Heart right ventricle (tissue), 16 donors: ENCODE data around the gene LOXL4. TPM values are rescaled to one million over a fixed set of nuclear protein-coding genes. Genes with fewer than 3 reads are reported as not detected.

Experiments
- ATAC-seq, 8 donors: fragments of 200-7000 bp; cut with Tn5 transposase; one replicate each; pipeline ENCODE4 v1.9.1; 2020; ENCODE audit warnings: mild to moderate bottlenecking in 8 of 8, moderate library complexity in 8 of 8, moderate number of reproducible peaks in 1 of 8
- DNase-seq, 2 donors: peaks; one replicate each; pipeline ENCODE4 v3.0.0-alpha.2; 2020
- H3K27ac ChIP-seq, 10 donors: fragments of 200-600 bp; sonication (generic) in 2 of 10; one replicate each; pipeline versions ENCODE4 v1.5.0 to v1.8.0; 2020 to 2022; ENCODE audit warnings: mild to moderate bottlenecking in 3 of 10
- H3K27me3 ChIP-seq, 7 donors: fragments of 200-600 bp; one replicate each; pipeline ENCODE4 v1.8.0; 2021 to 2022; ENCODE audit warnings: mild to moderate bottlenecking in 2 of 7
- H3K36me3 ChIP-seq, 9 donors: fragments of 200-600 bp; sonication (generic) in 1 of 9; one replicate each; pipeline versions ENCODE4 v1.5.0 to v1.8.0; 2020 to 2022; ENCODE audit warnings: mild to moderate bottlenecking in 2 of 9
- H3K4me1 ChIP-seq, 9 donors: fragments of 200-600 bp; sonication (generic) in 1 of 9; one replicate each; pipeline versions ENCODE4 v1.5.0 to v1.8.0; 2020 to 2022; ENCODE audit warnings: mild to moderate bottlenecking in 4 of 9
- H3K4me3 ChIP-seq, 10 donors: fragments of 200-600 bp; sonication (generic) in 2 of 10; one replicate each; pipeline versions ENCODE4 v1.5.0 to v1.8.0; 2020 to 2022; ENCODE audit warnings: mild to moderate bottlenecking in 7 of 10, moderate library complexity in 2 of 10
- H3K9me3 ChIP-seq, 11 donors: fragments of 200-600 bp in 10 of 11; sonication (generic) in 2 of 11; one replicate each; pipeline versions ENCODE4 v1.5.0 to v1.8.0; 2013 to 2022; ENCODE audit warnings: mild to moderate bottlenecking in 2 of 11, control low read depth in 1 of 11, moderate library complexity in 1 of 11
- CTCF ChIP-seq, 9 donors: fragments of 200-600 bp; sonication (generic) in 2 of 9; IDR thresholded peaks; one replicate each; pipeline versions ENCODE4 v1.5.0 to v1.8.0; 2021 to 2022; ENCODE audit warnings: antibody characterized with exemption in 9 of 9, mild to moderate bottlenecking in 5 of 9, moderate library complexity in 1 of 9
- WGBS, 2 donors: extraction: QIAGEN DNeasy Blood & Tissue Kit; methylation state at CpG; one replicate each; pipeline ENCODE4 v1.1.7; 2013; ENCODE audit warnings: inconsistent platforms in 1 of 2; 5-methylcytosine and 5-hydroxymethylcytosine counted together
- intact Hi-C, 10 donors: fragments of 100-400 bp; cut with DNase I; formaldehyde crosslinking; loops; one replicate each; pipeline versions ENCODE4 v1.11.1 to v1.14.2; 2022
- polyA plus RNA-seq, 2 donors: library from polyadenylated mRNA; stranded (reverse); fragments of 200-250 nt; gene quantifications; one replicate each; pipeline ENCODE4 v1.2.3, GENCODE V29; 2013
- total RNA-seq, 10 donors: library from RNA; stranded (reverse); fragmentation: NEBNext Ultra II Directional in 3 of 10; extraction: Animal tissue kit (Norgen Biotek cat#: 25700) in 3 of 10; gene quantifications; one replicate each; pipeline versions ENCODE4 v1.2.1 to v1.2.4, GENCODE V29; 2021 to 2023
- donor health status: Arrhythmogenic right ventricular cardiomyopathy.
- donor health status: ischemic (EF 13 %, LVEDD 7.1; RV severe dilation, severe dysfunction).
- donor health status: healthy with polysubstance abuse.
- donor health status: DM: no; HTN: yes; CAD: no.
- donor health status: DM: no; HTN: no; CAD: no.
- donor health status: ischemic (EF 25% LVEDD 6.9; RV normal size, moderate dysfunction).
- donor health status: ischemic (EF 25% LVEDD 5.7; RV mildly dilated, moderate dysfunction).
- donor health status: healthy.
- donor health status: DM: yes; HTN: yes; CAD: no.
- donor health status: Ischemic cardiomyopathy.
- donor health status: ischemic (EF 35%, LVEDD 5.7; RV mildly dilated, moderate dysfunction).
- donor health status: nonischemic (EF 11% LVEDD 7.7; RV severe dilation, severe dysfunction).
- donor health status: DM: yes; HTN: yes; CAD: no.
- donor health status: PGD.
- donor health status: ischemic (EF 29% LVEDD 5.4; RV normal size, mild dysfunction).
- donor health status: nonischemic (EF 23%, LVEDD 6.1; RV moderate dilation, normal function).

LOXL4 gene
- total and polyA plus RNA-seq, 12 donors, result 0.72 to 13.5 (median 1.9) TPM

DNA sequence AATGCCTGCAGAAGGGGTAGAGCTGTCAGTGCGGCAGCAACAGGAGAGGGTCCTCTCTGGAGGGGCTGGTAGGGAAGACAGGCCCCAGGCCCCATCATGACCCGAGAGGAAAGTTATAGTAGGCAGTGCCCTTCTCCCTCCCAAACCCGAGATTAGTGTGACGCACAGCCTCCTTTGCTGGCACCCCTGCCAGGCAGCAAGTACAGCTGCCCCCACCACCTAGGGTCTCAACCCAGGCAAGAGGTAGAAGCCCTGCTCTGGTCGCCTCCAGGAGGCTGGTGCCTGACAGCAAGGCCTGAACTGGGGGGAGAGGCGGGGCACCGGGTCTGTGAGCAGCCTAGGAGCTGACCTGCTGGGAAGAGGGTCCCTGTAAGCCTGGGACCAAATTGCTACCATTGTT is 15.5 kb downstream of the LOXL4 start:
- Histone ChIP-seq H3K36me3 (peaks cover 0 to 68% (median 10%) of the 10 kb centered on the region in 9 donors), H3K27ac (no peak overlapping the region), H3K9me3 (no peaks in the 10 kb centered on the region), H3K4me3 (no peak overlapping the region), H3K27me3 (no peaks in the 10 kb centered on the region), H3K4me1 (peaks cover 0 to 6% (median 0%) of the 10 kb centered on the region in 9 donors)
- intact Hi-C loops, result no loop called here
- 91 to 92% methylated on average over 7 of the region's 7 CpGs for WGBS, 2 donors
- no peak for ATAC-seq
- DNase-seq, result no peak
- no peak for TF ChIP-seq CTCF (IDR thresholded peaks at IDR 0.05)

GRCh38 chr10:98251399-98251798 is 16.6 kb downstream of the LOXL4 start:
- ATAC-seq (no peak), DNase-seq (no peak)
- H3K4me1 ChIP-seq, result peaks cover 0 to 6% (median 0%) of the 10 kb centered on the region in 9 donors
- 72 to 76% methylated on average over 8 of the region's 8 CpGs for WGBS, 2 donors
- no peaks in the 10 kb centered on the region for H3K9me3 ChIP-seq
- H3K27ac ChIP-seq, result no peak overlapping the region
- TF ChIP-seq CTCF (IDR thresholded peaks at IDR 0.05), result no peak
- H3K36me3 ChIP-seq, result peaks cover 0 to 79% (median 13%) of the 10 kb centered on the region in 9 donors
- no peak overlapping the region for H3K4me3 ChIP-seq
- intact Hi-C loops, result no loop called here
- H3K27me3 ChIP-seq, result no peaks in the 10 kb centered on the region

GRCh38 chr10:98249134-98249533 is 18.9 kb downstream of the LOXL4 start:
- H3K36me3 ChIP-seq, result peaks cover 0 to 90% (median 22%) of the 10 kb centered on the region in 9 donors
- WGBS, 2 donors, result 94 to 97% methylated on average over 3 of the region's 3 CpGs
- H3K27me3 ChIP-seq, result no peaks in the 10 kb centered on the region
- DNase-seq, result no peak
- no peak for ATAC-seq
- H3K27ac ChIP-seq, result no peak overlapping the region
- H3K9me3 ChIP-seq, result no peaks in the 10 kb centered on the region
- H3K4me3 ChIP-seq, result no peak overlapping the region
- no peak for TF ChIP-seq CTCF (IDR thresholded peaks at IDR 0.05)
- no peaks in the 10 kb centered on the region for H3K4me1 ChIP-seq
- intact Hi-C loops, result loop anchor here in 1 of 10 donors (10.0 kb wide), 1 partner anchor 56 kb away; no protein-coding TSS in a partner anchor

GRCh38 chr10:98248018-98248417 is 20.0 kb downstream of the LOXL4 start:
- H3K36me3 ChIP-seq, result peaks cover 0 to 100% (median 22%) of the 10 kb centered on the region in 9 donors
- no peaks in the 10 kb centered on the region for H3K9me3 ChIP-seq
- no peak overlapping the region for H3K4me3 ChIP-seq
- ATAC-seq (no peak), DNase-seq (no peak)
- H3K4me1 ChIP-seq, result no peaks in the 10 kb centered on the region
- no peak for TF ChIP-seq CTCF (IDR thresholded peaks at IDR 0.05)
- H3K27ac ChIP-seq, result no peak overlapping the region
- no peaks in the 10 kb centered on the region for H3K27me3 ChIP-seq
- intact Hi-C loops, result loop anchor here in 1 of 10 donors (10.0 kb wide), 1 partner anchor 57 kb away; no protein-coding TSS in a partner anchor
- WGBS, 2 donors, result 93 to 95% methylated on average over 4 of the region's 4 CpGs
